Measurements from ENCODE around the gene KCNH3.

- no peak for TF ChIP-seq CTCF (conservative IDR thresholded peaks at IDR 0.05; ENCODE audit: low read depth in 2 of 2)
- TF ChIP-seq EZH2 (IDR thresholded peaks at IDR 0.05; ENCODE audit: low read depth, unreplicated experiment): no peak
- no peak for TF ChIP-seq POLR2AphosphoS5 (IDR thresholded peaks at IDR 0.05; ENCODE audit: low read depth)
- no peak for TF ChIP-seq CREB1 (CRISPR knock-in tag; IDR thresholded peaks at IDR 0.05; ENCODE audit: low read depth)
- TF ChIP-seq JUNB (IDR thresholded peaks at IDR 0.05; ENCODE audit: unreplicated experiment): no peak
- TF ChIP-seq EZH2phosphoT487 (IDR thresholded peaks at IDR 0.05; ENCODE audit: unreplicated experiment): no peak
These were observed 15.4 kb downstream of the KCNH3 start for GRCh38 chr12:49554266-49554665.

All from GM23338 (cell line).